ENCODE measurements around the gene RBM23.

The RBM23 gene

DNA sequence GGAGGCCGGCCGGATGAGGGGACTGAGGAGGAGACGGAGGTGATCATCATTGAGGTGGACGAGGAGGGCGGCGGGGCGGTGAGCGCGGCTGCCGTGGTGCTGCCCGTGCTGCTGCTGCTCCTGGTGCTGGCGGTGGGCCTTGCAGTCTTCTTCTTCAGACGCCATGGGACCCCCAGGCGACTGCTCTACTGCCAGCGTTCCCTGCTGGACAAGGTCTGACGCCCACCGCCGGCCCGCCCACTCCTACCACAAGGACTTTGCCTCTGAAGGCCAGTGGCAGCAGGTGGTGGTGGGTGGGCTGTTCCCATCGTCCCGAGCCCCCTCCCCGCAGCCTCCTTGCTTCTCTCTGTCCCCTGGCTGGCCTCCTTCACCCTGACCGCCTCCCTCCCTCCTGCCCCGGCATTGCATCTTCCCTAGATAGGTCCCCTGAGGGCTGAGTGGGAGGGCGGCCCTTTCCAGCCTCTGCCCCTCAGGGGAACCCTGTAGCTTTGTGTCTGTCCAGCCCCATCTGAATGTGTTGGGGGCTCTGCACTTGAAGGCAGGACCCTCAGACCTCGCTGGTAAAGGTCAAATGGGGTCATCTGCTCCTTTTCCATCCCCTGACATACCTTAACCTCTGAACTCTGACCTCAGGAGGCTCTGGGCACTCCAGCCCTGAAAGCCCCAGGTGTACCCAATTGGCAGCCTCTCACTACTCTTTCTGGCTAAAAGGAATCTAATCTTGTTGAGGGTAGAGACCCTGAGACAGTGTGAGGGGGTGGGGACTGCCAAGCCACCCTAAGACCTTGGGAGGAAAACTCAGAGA is 72.9 kb downstream of the RBM23 start:
- no peaks in the 10 kb centered on the region for H3K27me3 ChIP-seq (ENCODE audit: control insufficient read depth in 1 of 2, insufficient read depth in 2 of 2, low read length in 2 of 2)
- peaks cover 29 to 57% of the 10 kb centered on the region in 2 donors for H3K36me3 ChIP-seq (ENCODE audit: control insufficient read depth in 1 of 2, insufficient read depth in 2 of 2, low read length in 2 of 2)
- H3K4me1 ChIP-seq (ENCODE audit: control insufficient read depth in 1 of 2, insufficient read depth in 2 of 2, low read length in 2 of 2), result peaks cover 16 to 32% of the 10 kb centered on the region in 2 donors
- H3K9me3 ChIP-seq (ENCODE audit: control insufficient read depth in 1 of 2, low read length in 2 of 2), result no peaks in the 10 kb centered on the region
- peak overlapping the region in 1 of 2 donors; percentile 2 for H3K9ac ChIP-seq (ENCODE audit: low read depth in 1 of 2, low read length in 2 of 2)
- H3K4me3 ChIP-seq (ENCODE audit: low read depth in 1 of 2, low read length in 2 of 2), result no peak overlapping the region
- no peak overlapping the region for H3K27ac ChIP-seq (ENCODE audit: low read depth, low read length)

DNA sequence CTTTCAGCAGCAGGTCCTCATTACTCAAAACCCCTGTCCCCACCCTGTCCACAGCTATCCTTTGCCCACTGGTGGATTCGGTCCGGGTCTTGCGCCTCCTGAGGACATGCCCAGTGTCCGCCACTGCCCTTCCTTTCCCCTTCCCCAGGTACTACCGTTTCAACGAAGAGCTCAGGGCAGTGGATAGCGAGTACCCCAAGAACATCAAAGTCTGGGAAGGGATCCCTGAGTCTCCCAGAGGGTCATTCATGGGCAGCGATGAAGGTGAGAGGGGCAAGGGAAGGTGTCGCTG is 73.9 kb downstream of the RBM23 start:
- H3K4me1 ChIP-seq (ENCODE audit: control insufficient read depth in 1 of 2, insufficient read depth in 2 of 2, low read length in 2 of 2), result peaks cover 11 to 27% of the 10 kb centered on the region in 2 donors
- H3K9me3 ChIP-seq (ENCODE audit: control insufficient read depth in 1 of 2, low read length in 2 of 2), result no peaks in the 10 kb centered on the region
- no peak overlapping the region for H3K9ac ChIP-seq (ENCODE audit: low read depth in 1 of 2, low read length in 2 of 2)
- H3K27ac ChIP-seq (ENCODE audit: low read depth, low read length), result no peak overlapping the region
- H3K36me3 ChIP-seq (ENCODE audit: control insufficient read depth in 1 of 2, insufficient read depth in 2 of 2, low read length in 2 of 2), result peaks cover 29 to 61% of the 10 kb centered on the region in 2 donors
- no peaks in the 10 kb centered on the region for H3K27me3 ChIP-seq (ENCODE audit: control insufficient read depth in 1 of 2, insufficient read depth in 2 of 2, low read length in 2 of 2)
- H3K4me3 ChIP-seq (ENCODE audit: low read depth in 1 of 2, low read length in 2 of 2), result no peak overlapping the region

DNA sequence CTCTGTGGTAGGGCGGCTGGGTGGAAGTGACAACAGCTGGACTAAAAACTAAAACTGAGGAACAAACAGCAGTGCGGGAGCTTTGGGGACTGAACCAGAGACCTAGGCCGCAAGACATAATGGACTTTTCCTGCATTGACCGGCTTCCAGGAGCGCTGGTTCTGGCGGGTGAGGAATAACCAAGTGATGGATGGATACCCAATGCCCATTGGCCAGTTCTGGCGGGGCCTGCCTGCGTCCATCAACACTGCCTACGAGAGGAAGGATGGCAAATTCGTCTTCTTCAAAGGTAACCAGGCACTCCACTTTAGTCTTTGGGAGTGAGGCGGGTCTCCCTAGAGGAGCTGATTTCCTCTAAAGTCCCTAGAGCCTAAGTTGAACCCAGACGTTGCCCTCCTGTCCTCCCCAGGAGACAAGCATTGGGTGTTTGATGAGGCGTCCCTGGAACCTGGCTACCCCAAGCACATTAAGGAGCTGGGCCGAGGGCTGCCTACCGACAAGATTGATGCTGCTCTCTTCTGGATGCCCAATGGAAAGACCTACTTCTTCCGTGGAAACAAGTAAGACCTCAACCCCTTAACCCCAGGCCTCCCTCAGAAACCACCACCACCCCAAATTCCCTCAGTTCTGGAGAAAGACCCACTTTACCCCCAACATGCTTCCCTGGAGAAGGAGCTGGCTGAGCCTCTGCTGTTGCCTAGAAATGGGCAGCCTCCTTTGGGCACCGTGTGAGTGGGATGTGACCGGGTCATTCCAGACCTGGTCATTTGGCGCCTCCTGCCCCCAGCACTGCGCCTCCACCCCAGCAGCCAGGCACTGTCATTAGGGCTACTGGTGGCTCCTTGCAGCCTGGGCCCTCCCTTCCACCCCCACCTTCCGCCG is 74.5 kb downstream of the RBM23 start:
- Histone ChIP-seq H3K4me1 (ENCODE audit: control insufficient read depth in 1 of 2, insufficient read depth in 2 of 2, low read length in 2 of 2) (peaks cover 14 to 29% of the 10 kb centered on the region in 2 donors), H3K9me3 (ENCODE audit: control insufficient read depth in 1 of 2, low read length in 2 of 2) (no peaks in the 10 kb centered on the region), H3K27ac (ENCODE audit: low read depth, low read length) (no peak overlapping the region), H3K27me3 (ENCODE audit: control insufficient read depth in 1 of 2, insufficient read depth in 2 of 2, low read length in 2 of 2) (no peaks in the 10 kb centered on the region), H3K4me3 (ENCODE audit: low read depth in 1 of 2, low read length in 2 of 2) (no peak overlapping the region), H3K36me3 (ENCODE audit: control insufficient read depth in 1 of 2, insufficient read depth in 2 of 2, low read length in 2 of 2) (peaks cover 29 to 61% of the 10 kb centered on the region in 2 donors), H3K9ac (ENCODE audit: low read depth in 1 of 2, low read length in 2 of 2) (no peak overlapping the region)

Data from duodenal mucosa (tissue), 2 donors.